HG03575 (cell line): ENCODE results near the gene IGF2BP2.
"Not testable (repeated sequence)": the region's sequence is repeated elsewhere in the genome, so short reads cannot be mapped to it uniquely, and the experiment has no call there.

ENCODE experiments used
- ATAC-seq: cut with Tn5 transposase; IDR thresholded peaks from one replicate; pipeline ENCODE4 v1.9.1; 2021; ENCODE audit not compliant: unreplicated experiment, insufficient number of reproducible peaks, low FRiP score; ENCODE audit errors: extremely low read depth

Gene IGF2BP2

GRCh38 chr3:185656321-185656840 is 168.5 kb downstream of the IGF2BP2 start:
- ATAC-seq, result no peak

DNA sequence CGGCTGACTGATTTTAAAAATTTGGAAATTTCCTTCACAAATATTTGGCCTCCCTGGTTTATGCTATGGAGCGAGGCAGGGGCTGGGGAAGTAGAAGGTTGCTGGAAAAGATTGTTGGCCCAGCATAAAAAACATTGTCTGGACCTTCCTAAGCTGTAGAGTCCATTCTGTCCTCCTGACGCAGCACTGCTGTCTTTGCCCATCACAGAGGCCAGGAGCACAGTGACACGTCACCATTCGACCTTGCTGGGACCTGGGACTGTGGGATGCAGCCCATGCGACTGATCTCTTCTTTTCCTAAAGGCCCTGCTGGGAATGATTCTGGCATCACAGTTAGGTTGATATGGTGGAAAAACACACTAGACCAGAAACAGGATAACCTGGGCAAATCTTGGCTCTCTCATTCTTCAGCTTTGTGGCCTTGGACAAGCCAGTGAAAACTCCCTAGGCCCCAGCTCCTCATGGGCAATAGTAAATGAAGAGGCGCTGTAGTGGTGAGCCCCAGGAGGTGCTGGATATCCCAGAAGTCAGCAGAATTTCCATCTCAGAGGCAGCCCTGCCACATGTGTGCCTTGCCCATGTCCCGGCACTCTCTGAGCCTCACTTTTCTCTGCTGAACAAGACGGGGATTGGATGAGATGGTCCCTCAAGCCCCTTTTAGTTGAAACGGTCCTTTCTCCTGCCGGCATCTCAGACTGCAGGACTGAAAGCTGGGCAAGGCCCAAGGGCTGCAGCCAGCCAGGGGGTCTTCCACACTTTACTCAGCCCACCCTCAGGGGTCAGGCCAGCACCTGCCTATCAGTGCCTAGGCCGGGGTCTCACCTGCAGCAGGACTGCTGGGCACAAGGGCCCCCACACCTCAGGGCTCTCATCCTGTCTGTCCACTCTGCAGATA is 169.2 kb downstream of the IGF2BP2 start:
- no peak for ATAC-seq

GRCh38 chr3:185654758-185655145 is 170.1 kb downstream of the IGF2BP2 start:
- no peak for ATAC-seq

- no peak for ATAC-seq
Measured at GRCh38 chr3:185653949-185654757, 170.7 kb downstream of the IGF2BP2 start.

DNA sequence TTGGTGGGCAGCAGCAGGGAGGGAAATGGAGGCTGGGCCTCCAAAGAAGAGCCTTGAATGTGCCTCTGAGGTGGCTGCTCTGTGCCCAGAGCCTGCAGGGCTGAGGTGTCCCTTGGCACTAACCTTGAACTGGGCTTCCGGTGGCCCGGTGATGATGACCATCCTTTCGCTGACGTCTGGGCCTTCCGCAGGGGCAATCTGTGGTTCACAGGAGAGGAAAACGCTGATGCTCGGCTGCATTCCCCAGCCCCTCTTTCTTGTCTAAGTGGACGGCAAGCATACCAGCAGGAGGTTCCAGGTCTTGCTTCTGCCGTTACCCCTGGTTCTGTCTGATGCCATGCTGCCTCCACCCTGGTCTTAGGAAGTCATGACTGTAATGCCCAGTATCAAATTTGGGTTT is 172.9 kb downstream of the IGF2BP2 start:
- ATAC-seq, result no peak

GRCh38 chr3:185649414-185649813 is 175.4 kb downstream of the IGF2BP2 start:
- ATAC-seq, result no peak

DNA sequence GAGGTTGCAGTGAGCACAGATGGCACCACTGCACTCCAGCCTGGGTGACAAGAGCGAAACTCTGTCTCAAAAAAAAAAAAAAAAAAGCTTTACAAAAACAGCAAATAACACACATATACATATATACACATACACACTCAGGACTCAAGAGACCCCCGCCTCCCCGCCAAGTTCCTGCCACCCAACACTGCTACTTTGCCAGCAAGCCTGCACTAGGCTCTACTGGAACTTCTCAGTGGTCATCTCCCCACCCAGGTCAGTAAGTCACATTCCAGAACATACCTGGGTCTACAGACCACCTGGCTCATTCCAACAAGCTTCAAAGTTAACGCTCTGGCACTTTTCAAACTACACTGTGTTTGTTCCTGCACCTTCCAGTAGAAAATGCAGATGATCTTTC is 176.4 kb downstream of the IGF2BP2 start:
- no peak for ATAC-seq

GRCh38 chr3:185647880-185648210 is 177.0 kb downstream of the IGF2BP2 start:
- ATAC-seq, result no peak

DNA sequence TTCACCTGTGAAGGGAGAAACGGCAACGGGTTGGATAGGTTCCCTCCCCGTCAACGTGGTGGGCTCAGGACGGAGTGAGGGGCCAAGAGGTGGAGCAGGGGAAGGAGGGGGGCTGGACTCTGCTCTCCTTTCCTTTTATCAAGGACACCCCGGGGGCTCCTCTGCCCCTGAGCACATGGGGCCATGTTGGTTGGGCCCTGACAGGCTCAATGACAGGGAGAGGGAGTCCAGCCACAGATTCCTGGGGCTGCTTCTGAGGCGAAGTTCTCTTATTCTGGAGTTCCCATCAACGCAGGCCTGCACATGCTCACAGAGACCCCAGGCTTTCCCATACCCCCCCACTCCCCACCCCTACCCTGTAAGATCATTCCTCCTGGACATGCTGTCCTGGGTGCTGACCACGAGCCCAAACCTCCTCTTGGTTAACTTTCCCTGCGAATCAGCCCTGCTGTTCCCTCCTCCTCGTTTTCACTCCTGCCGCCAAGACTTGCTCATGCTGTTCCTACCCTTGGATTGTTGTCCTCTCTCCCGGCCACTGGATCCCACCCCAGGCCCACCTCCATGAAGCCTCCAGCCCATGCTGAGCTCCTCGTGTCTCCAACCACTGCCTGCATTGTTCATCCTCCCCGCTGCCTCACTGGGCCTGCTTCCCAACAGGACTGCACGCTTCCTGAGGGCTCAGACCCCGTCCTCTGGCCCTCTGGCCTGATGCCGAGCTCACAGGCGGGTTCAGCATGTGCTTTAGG is 177.5 kb downstream of the IGF2BP2 start:
- no peak for ATAC-seq

DNA sequence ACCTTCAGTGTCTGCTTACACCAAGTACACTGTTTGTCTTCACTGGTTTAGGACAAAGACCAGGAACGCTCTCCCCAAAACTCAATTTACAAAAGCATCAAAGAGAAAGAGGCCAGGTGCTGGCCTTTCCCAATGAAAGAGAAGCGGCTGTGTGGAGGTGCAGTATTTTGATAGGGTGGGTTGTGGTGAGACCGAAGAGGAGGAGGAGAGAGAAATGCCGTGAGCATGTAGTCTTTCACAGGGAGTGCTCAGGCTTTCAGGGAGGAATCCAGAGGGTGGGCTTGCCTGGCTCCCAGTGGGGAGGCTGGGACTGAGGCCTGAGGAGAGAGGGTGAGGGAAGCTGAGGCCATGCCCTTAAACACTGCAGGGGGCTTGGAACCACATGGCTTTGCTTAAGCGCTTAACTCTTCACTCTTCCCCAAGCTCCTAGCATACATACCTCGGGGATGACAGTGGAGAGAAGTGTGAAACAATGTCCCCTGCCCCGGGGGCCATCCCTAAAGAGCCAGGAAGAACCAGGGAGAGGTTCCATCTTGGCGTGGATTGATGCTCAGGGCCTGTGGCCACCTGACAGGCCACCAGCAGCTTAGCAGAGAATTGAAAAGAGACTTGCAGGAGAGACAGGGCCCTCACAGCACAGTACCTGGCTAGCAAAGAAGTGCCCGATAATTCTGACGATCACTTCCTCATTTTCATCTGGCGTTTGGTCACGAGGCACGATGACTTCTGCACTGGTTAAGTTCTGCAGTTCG is 178.3 kb downstream of the IGF2BP2 start:
- ATAC-seq, result no peak

DNA sequence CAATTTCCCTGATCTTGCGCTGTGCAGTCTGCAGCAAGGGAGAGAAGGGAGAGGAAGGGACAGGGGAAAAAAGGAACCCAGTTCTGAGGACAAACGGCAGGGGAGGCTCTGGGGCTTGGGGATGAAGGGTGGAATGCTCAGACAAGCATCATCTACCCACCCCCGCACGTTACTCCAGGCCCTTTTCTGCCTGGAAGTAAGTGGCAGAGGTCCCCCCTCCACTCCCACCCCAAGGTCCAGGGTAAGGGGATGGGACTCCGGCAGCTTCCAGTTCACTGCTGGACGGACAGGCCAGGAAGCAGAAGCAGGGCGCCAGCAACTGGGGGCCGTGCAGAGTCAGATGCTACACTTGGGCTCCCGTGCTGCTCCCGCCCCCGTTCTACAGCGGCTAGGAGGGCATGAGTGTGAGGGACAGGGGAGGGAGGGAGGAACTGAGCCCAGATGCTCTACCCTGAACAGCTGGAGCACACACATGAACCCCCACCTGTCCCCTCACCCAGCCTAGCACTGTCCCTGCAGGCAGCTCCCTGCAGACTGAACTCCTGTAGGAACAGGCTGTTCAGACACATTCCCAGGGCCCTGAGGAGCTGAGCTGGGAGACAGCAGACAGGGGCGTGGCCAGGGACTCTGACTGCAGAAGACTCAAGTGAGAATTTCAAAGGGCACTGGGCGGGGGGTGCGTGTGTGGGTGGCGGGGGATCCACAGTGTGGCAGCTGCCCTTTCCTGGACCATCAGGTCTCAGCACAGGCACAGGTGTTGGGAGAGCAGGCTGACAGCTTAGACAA is 179.1 kb downstream of the IGF2BP2 start:
- no peak for ATAC-seq

DNA sequence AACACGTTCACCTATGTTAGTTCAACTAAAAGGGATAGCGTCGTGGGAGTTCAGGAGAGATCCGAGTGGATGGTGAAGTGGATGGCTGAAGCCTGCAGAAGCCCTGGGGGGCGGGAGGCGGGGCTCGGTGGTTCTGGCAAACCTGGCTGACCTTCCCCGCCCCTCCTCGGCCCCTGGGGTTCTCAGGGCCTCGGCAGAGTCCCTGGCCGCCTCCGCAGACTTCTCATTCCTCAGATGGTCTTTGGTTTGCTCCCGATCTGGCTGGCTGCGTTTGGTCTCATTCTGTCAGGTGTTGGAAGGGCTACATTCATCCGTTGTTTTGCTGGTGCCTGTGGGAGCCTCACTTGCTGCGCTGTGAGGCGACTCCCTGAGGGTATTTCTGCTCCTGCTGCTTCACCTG is 179.7 kb downstream of the IGF2BP2 start:
- not testable (repeated sequence) for ATAC-seq

- ATAC-seq, result no peak
Measured at GRCh38 chr3:185640308-185640707, 184.5 kb downstream of the IGF2BP2 start.

DNA sequence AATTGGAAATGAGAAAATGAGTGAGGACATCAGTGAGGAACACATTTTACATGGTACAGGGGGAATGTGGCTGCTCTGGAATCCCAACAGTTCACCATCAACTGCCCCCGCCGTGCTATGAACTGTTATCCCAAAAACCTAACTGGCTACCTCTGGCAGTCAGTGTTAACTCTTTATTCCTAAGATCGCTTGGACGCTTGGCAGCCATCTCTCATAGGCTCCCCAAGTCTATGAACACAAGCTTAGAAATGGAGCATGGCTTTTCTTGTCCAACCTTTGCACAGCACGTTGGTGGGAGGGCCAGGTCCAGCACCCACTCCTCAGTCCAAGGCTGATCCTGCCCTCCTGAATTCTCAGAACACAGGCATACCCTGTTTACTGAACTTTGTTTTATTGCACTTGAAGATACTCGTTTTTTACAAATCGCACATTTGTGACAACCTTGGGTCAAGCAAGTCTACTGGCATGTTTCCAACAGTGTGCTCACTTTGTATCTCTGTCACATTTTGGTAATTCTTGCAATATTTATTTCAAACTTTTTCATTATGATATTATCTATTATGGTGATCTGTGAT is 185.1 kb downstream of the IGF2BP2 start:
- ATAC-seq, result no peak

- not testable (repeated sequence) for ATAC-seq
Measured at GRCh38 chr3:185638651-185639050, 186.2 kb downstream of the IGF2BP2 start.

DNA sequence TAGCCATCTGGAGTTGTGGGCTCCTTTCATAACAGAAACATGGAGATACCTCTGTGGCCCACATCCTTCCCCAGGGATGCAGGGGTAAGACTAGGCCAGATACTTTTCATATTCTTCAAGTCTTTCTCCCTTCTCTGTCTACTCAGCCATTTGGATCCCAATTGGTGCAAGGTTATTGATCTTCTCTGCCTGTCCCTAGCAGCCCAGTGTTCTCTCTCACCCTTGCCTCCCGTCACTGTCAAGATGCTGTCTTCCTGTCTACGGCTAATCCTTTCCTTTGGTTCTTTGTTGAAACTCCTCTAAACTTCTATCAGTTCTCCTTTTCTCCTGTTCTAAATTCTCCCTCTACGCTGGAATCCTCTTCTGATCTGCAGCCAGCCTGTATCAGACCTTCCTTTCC is 187.5 kb downstream of the IGF2BP2 start:
- no peak for ATAC-seq

GRCh38 chr3:185632996-185633395 is 191.8 kb downstream of the IGF2BP2 start:
- ATAC-seq, result no peak
